Tongue (tissue), 2 donors: ENCODE results near the gene MTERF1. TPM values are rescaled to one million over a fixed set of nuclear protein-coding genes. Genes with fewer than 3 reads are reported as not detected.
A peak's percentile ranks its signal among the peaks of the same experiment; 100 is the strongest.
"Not testable (repeated sequence)": the region's sequence is repeated elsewhere in the genome, so short reads cannot be mapped to it uniquely, and the experiment has no call there.

Experiments
- DNase-seq: peaks from one replicate; pipeline ENCODE4 v3.0.0-alpha.2; 2015
- total RNA-seq: library from RNA; depleted of rRNA; stranded (reverse); fragments of >200 nt; gene quantifications from one replicate; pipeline ENCODE4 v1.2.3, GENCODE V29; 2014

MTERF1 gene
- total RNA-seq = 14.6 TPM

GRCh38 chr7:91880413-91881241 is at the start of gene MTERF1:
TSS of gene MTERF1 (minus strand) at chr7:91880702. CDS start at chr7:91880083, 619 bp downstream.
- DNase-seq = peak; percentile 98

- DNase-seq = no peak
Observed at GRCh38 chr7:91929463-91929862, 49.0 kb upstream of the MTERF1 start.

GRCh38 chr7:91927912-91928311 is 47.4 kb upstream of the MTERF1 start:
- no peak for DNase-seq

- no peak for DNase-seq
Observed at GRCh38 chr7:91922857-91923256, 42.4 kb upstream of the MTERF1 start.

- DNase-seq = no peak
Observed at GRCh38 chr7:91918356-91918755, 37.9 kb upstream of the MTERF1 start.

- no peak for DNase-seq
Observed at GRCh38 chr7:91916051-91916440, 35.5 kb upstream of the MTERF1 start.

GRCh38 chr7:91915401-91916050 is 35.0 kb upstream of the MTERF1 start:
- no peak for DNase-seq

GRCh38 chr7:91913612-91914011 is 33.1 kb upstream of the MTERF1 start:
- DNase-seq = no peak

GRCh38 chr7:91912494-91912893 is 32.0 kb upstream of the MTERF1 start:
- DNase-seq = no peak

GRCh38 chr7:91911121-91911520 is 30.6 kb upstream of the MTERF1 start:
- no peak for DNase-seq

- DNase-seq = no peak
Observed at GRCh38 chr7:91910171-91910570, 29.7 kb upstream of the MTERF1 start.

GRCh38 chr7:91899563-91899962 is 19.1 kb upstream of the MTERF1 start:
- DNase-seq = no peak

GRCh38 chr7:91898240-91898992 is 17.9 kb upstream of the MTERF1 start:
- DNase-seq = no peak

- no peak for DNase-seq
Observed at GRCh38 chr7:91894781-91895480, 14.4 kb upstream of the MTERF1 start.

- not testable (repeated sequence) for DNase-seq
Observed at GRCh38 chr7:91893699-91894098, 13.2 kb upstream of the MTERF1 start.

GRCh38 chr7:91892821-91893340 is 12.4 kb upstream of the MTERF1 start:
- peak; percentile 32 for DNase-seq

- no peak for DNase-seq
Observed at GRCh38 chr7:91892099-91892705, 11.7 kb upstream of the MTERF1 start.

- not testable (repeated sequence) for DNase-seq
Observed at GRCh38 chr7:91888271-91889175, 8.0 kb upstream of the MTERF1 start.

- DNase-seq = not testable (repeated sequence)
Observed at GRCh38 chr7:91887336-91888213, 7.1 kb upstream of the MTERF1 start.
